LNCaP clone FGC (cell line): ENCODE measurements around the gene ABHD8.

Experiments
- DNase-seq: peaks from one replicate; pipeline ENCODE4 v3.0.0-alpha.2; 2011; ENCODE audit warnings: low read depth
- H3K4me3 ChIP-seq: 2 replicates; pipeline ENCODE4 v1.5.1; 2011; ENCODE audit warnings: mild to moderate bottlenecking, low read depth, low read length, control low read depth
- CTCF ChIP-seq: IDR thresholded peaks from 2 replicates; pipeline ENCODE4 v1.5.1; 2012; ENCODE audit warnings: mild to moderate bottlenecking; ENCODE audit not compliant: control insufficient read depth, insufficient read depth; ENCODE audit errors: extremely low read depth

Gene ABHD8

GRCh38 chr19:17328517-17329365 lies 25.5 kb upstream of the ABHD8 start:
- peak overlapping the region; percentile 57 for H3K4me3 ChIP-seq
- TF ChIP-seq CTCF, result no peak
- DNase-seq, result no peak

GRCh38 chr19:17327654-17328516 lies 24.7 kb upstream of the ABHD8 start:
- peak overlapping the region; percentile 57 for H3K4me3 ChIP-seq
- peak; percentile 91 for DNase-seq
- TF ChIP-seq CTCF, result peak; percentile 92

- no peak for DNase-seq
- H3K4me3 ChIP-seq, result peak overlapping the region; percentile 57
- TF ChIP-seq CTCF, result no peak
These were observed 23.9 kb upstream of the ABHD8 start for GRCh38 chr19:17327068-17327653.

GRCh38 chr19:17326595-17326966 lies 23.4 kb upstream of the ABHD8 start:
- DNase-seq, result no peak
- H3K4me3 ChIP-seq, result no peak overlapping the region
- TF ChIP-seq CTCF, result no peak

GRCh38 chr19:17325881-17326594 lies 22.8 kb upstream of the ABHD8 start:
- H3K4me3 ChIP-seq, result no peak overlapping the region
- no peak for DNase-seq
- no peak for TF ChIP-seq CTCF

- no peak for DNase-seq
- no peak overlapping the region for H3K4me3 ChIP-seq
- TF ChIP-seq CTCF, result no peak
These were observed 21.9 kb upstream of the ABHD8 start for GRCh38 chr19:17325133-17325532.
